ENCODE measurements around the gene DRC3.

- no peak for TF ChIP-seq CTCF (conservative IDR thresholded peaks at IDR 0.05; ENCODE audit: low read depth, low read length)
- no peak for TF ChIP-seq EZH2 (IDR thresholded peaks at IDR 0.05; ENCODE audit: borderline replicate concordance, low read depth, low read length, poor library complexity, severe bottlenecking)
These were observed 25.4 kb upstream of the DRC3 start for GRCh38 chr17:17947309-17947708.
